GM12878 (cell line): ENCODE data around the gene RASD1. TPM values are rescaled to one million over a fixed set of nuclear protein-coding genes. Genes with fewer than 3 reads are reported as not detected.

Experiments
- BACH1 ChIP-seq: fragments of 450-650 bp; IDR thresholded peaks from 2 replicates; pipeline ENCODE4 v1.6.1; 2017; ENCODE audit warnings: mild to moderate bottlenecking, borderline replicate concordance
- CEBPZ ChIP-seq: fragments of 150-350 bp; IDR thresholded peaks from 2 replicates; pipeline ENCODE4 v1.6.1; 2016; ENCODE audit warnings: low read depth, low read length
- ETV6 ChIP-seq, 2 experiments: fragments of 450-650 bp in 1 of 2; IDR thresholded peaks in 1 of 2; conservative IDR thresholded peaks in 1 of 2; 2 replicates each; pipeline ENCODE4 v1.6.1; 2014; ENCODE audit warnings: antibody characterized with exemption in 1 of 2, borderline replicate concordance in 1 of 2, low read depth in 1 of 2, mild to moderate bottlenecking in 1 of 2, moderate library complexity in 1 of 2
- FOS ChIP-seq: IDR thresholded peaks from 3 replicates; pipeline ENCODE4 v1.6.1; 2011; ENCODE audit warnings: borderline replicate concordance; ENCODE audit not compliant: insufficient read length; ENCODE audit errors: extremely low read depth
- MYC ChIP-seq: IDR thresholded peaks from 2 replicates; pipeline ENCODE4 v1.6.1; 2011; ENCODE audit warnings: mild to moderate bottlenecking, low read length, moderate library complexity, inconsistent platforms; ENCODE audit not compliant: insufficient read depth, insufficient replicate concordance, insufficient read length, severe bottlenecking
- RBBP5 ChIP-seq: fragments of 200-600 bp; sonication (generic); conservative IDR thresholded peaks from 2 replicates; pipeline ENCODE4 v1.6.1; 2016
- SIX5 ChIP-seq: IDR thresholded peaks from 2 replicates; pipeline ENCODE4 v1.6.1; 2011; ENCODE audit warnings: mild to moderate bottlenecking, low read depth, low read length, moderate library complexity; ENCODE audit not compliant: severe bottlenecking
- SKIL ChIP-seq: fragments of 450-650 bp; IDR thresholded peaks from 2 replicates; pipeline ENCODE4 v1.6.1; 2017; ENCODE audit warnings: mild to moderate bottlenecking, low read depth, inconsistent platforms; ENCODE audit not compliant: poor library complexity, severe bottlenecking
- SMARCA5 ChIP-seq: fragments of 450-650 bp; IDR thresholded peaks from 2 replicates; pipeline ENCODE4 v1.6.1; 2017; ENCODE audit warnings: mild to moderate bottlenecking
- polyA plus RNA-seq, 11 experiments: library from polyadenylated mRNA; depleted of rRNA in 4 of 11; unstranded in 6 of 11; stranded (reverse) in 5 of 11; fragments of >200 nt; fragmentation: Nextera tagmentation in 4 of 11; fragmentation: Illumina TruSeq in 1 of 11; extraction: Ambion mirVana in 4 of 11; extraction: Trizol in 1 of 11; gene quantifications; 1 replicate in 1 of 11; 2 replicates in 10 of 11; pipeline versions ENCODE4 v1.2.1 to v1.2.3, GENCODE V29; 2011 to 2016; ENCODE audit warnings: inconsistent platforms in 2 of 11, missing spikeins in 2 of 11, low read depth in 1 of 11
- total RNA-seq, 4 experiments: library from RNA; depleted of rRNA in 3 of 4; stranded (reverse); fragments of >200 nt in 3 of 4; fragmentation: Illumina TruSeq in 1 of 4; extraction: Trizol in 1 of 4; gene quantifications; 2 replicates each; pipeline versions ENCODE4 v1.2.1 to v1.2.3, GENCODE V29; 2013 to 2021
- TF ChIP-seq, protein P1 (sequence below): fragments of 450-650 bp; IDR thresholded peaks from 2 replicates; pipeline ENCODE4 v1.6.1; 2017; ENCODE audit warnings: mild to moderate bottlenecking, moderate library complexity

RASD1 gene
- total and polyA plus RNA-seq, 10 of the 15 experiments (the other 5 are each of a cell fraction or from before 2014, with no cell fraction given), result 0.14 to 0.33 TPM; not detected in 8

- TF ChIP-seq FOS (no peak), SKIL (no peak), ETV6 (conservative IDR thresholded peaks at IDR 0.05 in 1 of 2, IDR thresholded peaks at IDR 0.05 in 1 of 2; ENCODE audit: borderline replicate concordance in 1 of 2, low read depth in 1 of 2) (no peak), RBBP5 (no peak), CEBPZ (no peak), SIX5 (no peak), MYC (no peak), SMARCA5 (no peak), BACH1 (no peak)
- TF ChIP-seq, protein P1, sequence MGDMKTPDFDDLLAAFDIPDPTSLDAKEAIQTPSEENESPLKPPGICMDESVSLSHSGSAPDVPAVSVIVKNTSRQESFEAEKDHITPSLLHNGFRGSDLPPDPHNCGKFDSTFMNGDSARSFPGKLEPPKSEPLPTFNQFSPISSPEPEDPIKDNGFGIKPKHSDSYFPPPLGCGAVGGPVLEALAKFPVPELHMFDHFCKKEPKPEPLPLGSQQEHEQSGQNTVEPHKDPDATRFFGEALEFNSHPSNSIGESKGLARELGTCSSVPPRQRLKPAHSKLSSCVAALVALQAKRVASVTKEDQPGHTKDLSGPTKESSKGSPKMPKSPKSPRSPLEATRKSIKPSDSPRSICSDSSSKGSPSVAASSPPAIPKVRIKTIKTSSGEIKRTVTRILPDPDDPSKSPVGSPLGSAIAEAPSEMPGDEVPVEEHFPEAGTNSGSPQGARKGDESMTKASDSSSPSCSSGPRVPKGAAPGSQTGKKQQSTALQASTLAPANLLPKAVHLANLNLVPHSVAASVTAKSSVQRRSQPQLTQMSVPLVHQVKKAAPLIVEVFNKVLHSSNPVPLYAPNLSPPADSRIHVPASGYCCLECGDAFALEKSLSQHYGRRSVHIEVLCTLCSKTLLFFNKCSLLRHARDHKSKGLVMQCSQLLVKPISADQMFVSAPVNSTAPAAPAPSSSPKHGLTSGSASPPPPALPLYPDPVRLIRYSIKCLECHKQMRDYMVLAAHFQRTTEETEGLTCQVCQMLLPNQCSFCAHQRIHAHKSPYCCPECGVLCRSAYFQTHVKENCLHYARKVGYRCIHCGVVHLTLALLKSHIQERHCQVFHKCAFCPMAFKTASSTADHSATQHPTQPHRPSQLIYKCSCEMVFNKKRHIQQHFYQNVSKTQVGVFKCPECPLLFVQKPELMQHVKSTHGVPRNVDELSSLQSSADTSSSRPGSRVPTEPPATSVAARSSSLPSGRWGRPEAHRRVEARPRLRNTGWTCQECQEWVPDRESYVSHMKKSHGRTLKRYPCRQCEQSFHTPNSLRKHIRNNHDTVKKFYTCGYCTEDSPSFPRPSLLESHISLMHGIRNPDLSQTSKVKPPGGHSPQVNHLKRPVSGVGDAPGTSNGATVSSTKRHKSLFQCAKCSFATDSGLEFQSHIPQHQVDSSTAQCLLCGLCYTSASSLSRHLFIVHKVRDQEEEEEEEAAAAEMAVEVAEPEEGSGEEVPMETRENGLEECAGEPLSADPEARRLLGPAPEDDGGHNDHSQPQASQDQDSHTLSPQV, result no peak
These were observed 4.9 kb upstream of the RASD1 start (continued) for GRCh38 chr17:17500999-17501605.
